Panc1 (cell line): ENCODE results near the gene RNU1-2. TPM values are rescaled to one million over a fixed set of nuclear protein-coding genes. Genes with fewer than 3 reads are reported as not detected.

Source experiments
- ATAC-seq: fragments of 200-7000 bp; cut with Tn5 transposase; 2 replicates; pipeline ENCODE4 v1.9.1; 2020; ENCODE audit warnings: mild to moderate bottlenecking, moderate library complexity
- BruUV-seq: library from RNA; stranded (reverse); fragments of 400-500 nt; replicated peaks from 2 replicates; lab custom pipeline; 2021; lab: Mats Ljungman, UMichigan
- CTCF ChIA-PET: fragments of 300-600 bp; sonication (Branson Sonifier 250); formaldehyde crosslinking; loops from one replicate; lab custom pipeline; 2022; ENCODE audit warnings: antibody characterized with exemption; lab: Charles Lee
- POLR2A ChIA-PET: fragments of 300-600 bp; sonication (Branson Sonifier 250); formaldehyde crosslinking; loops from one replicate; lab custom pipeline; 2022; ENCODE audit warnings: antibody characterized with exemption; lab: Charles Lee
- DNase-seq: peaks from one replicate; pipeline ENCODE4 v3.0.0-alpha.2; 2010; ENCODE audit warnings: low read depth, low spot score
- H3K27ac ChIP-seq: 2 replicates; pipeline ENCODE4 v1.5.1; 2011; ENCODE audit warnings: mild to moderate bottlenecking, low read length, inconsistent platforms
- H3K27me3 ChIP-seq: fragments of 200-500 bp; sonication (Bioruptor generic); 2 replicates; pipeline ENCODE4 v1.6.0; 2014; ENCODE audit warnings: low read length, inconsistent platforms; ENCODE audit not compliant: control insufficient read depth, insufficient read depth
- H3K36me3 ChIP-seq: fragments of 200-500 bp; sonication (Bioruptor generic); 2 replicates; pipeline ENCODE4 v1.5.1; 2014; ENCODE audit warnings: inconsistent platforms, mild to moderate bottlenecking, low read length, moderate library complexity; ENCODE audit not compliant: control insufficient read depth, insufficient read depth
- H3K4me1 ChIP-seq: 2 replicates; pipeline ENCODE4 v1.5.1; 2011; ENCODE audit warnings: inconsistent platforms, mild to moderate bottlenecking, low read length, moderate library complexity; ENCODE audit not compliant: control insufficient read depth, insufficient read depth
- H3K4me3 ChIP-seq, 2 experiments: 2 replicates each; pipeline ENCODE4 v1.5.1; 2011 to 2012; ENCODE audit warnings: low read depth in 2 of 2, low read length in 2 of 2, mild to moderate bottlenecking in 2 of 2, inconsistent platforms in 1 of 2, moderate library complexity in 1 of 2
- H3K9me3 ChIP-seq: fragments of 200-500 bp; sonication (Bioruptor generic); 2 replicates; pipeline ENCODE4 v1.5.1; 2014; ENCODE audit warnings: low read depth, mild to moderate bottlenecking, inconsistent platforms, low read length, moderate library complexity; ENCODE audit not compliant: control insufficient read depth, insufficient read depth
- POLR2AphosphoS5 ChIP-seq: IDR thresholded peaks from 2 replicates; pipeline ENCODE4 v1.6.1; 2012; ENCODE audit warnings: mild to moderate bottlenecking, low read depth, low read length, moderate library complexity
- SIN3A ChIP-seq: IDR thresholded peaks from 2 replicates; pipeline ENCODE4 v1.6.1; 2012; ENCODE audit warnings: low read depth, mild to moderate bottlenecking, low read length, moderate library complexity, borderline replicate concordance; ENCODE audit not compliant: insufficient read depth
- TCF7L2 ChIP-seq: IDR thresholded peaks from 2 replicates; pipeline ENCODE4 v1.6.1; 2011; ENCODE audit warnings: mild to moderate bottlenecking, low read depth, low read length, inconsistent platforms
- in situ Hi-C: cut with HindIII; loops from 2 replicates; pipeline ENCODE4 v1.10.0; 2016; ENCODE audit warnings: low sequenced_read_pairs, low pct_unique_long_range_greater_than_20kb
- intact Hi-C: fragments of 100-400 bp; cut with micrococcal nuclease; formaldehyde crosslinking; loops from one replicate; pipeline ENCODE4 v1.10.0; 2022; ENCODE audit not compliant: unreplicated experiment
- total RNA-seq: library from RNA; stranded (reverse); gene quantifications from one replicate; pipeline ENCODE4 v1.2.1, GENCODE V29; 2021; ENCODE audit not compliant: unreplicated experiment
- TF ChIP-seq, protein P1 (sequence below): fragments of 450-650 bp; IDR thresholded peaks from 2 replicates; pipeline ENCODE4 v1.5.1; 2017; ENCODE audit warnings: mild to moderate bottlenecking
- TF ChIP-seq, protein P2 (sequence below), 2 experiments: IDR thresholded peaks; 2 replicates each; pipeline ENCODE4 v1.6.1; 2011 to 2012; ENCODE audit warnings: low read depth in 2 of 2, control low read depth in 1 of 2, low read length in 1 of 2, mild to moderate bottlenecking in 1 of 2, moderate library complexity in 1 of 2; ENCODE audit not compliant: insufficient read depth in 1 of 2

Gene RNU1-2
- total RNA-seq, 1 experiment from 2014 or later = 1,290 TPM

- BruUV-seq = no TSS peak
- POLR2A ChIA-PET = no interaction called here
- CTCF ChIA-PET = no interaction called here
Observed at GRCh38 chr1:16905868-16906702, 10.3 kb downstream of the RNU1-2 start.

GRCh38 chr1:16906873-16907272, 11.1 kb downstream of the RNU1-2 start:
- H3K4me3 ChIP-seq = no peak overlapping the region
- in situ Hi-C loops (no loop called here), intact Hi-C loops (no loop called here)
- BruUV-seq = no TSS peak
- TF ChIP-seq TCF7L2 (no peak), POLR2AphosphoS5 (no peak), SIN3A (no peak)
- TF ChIP-seq, protein P1, sequence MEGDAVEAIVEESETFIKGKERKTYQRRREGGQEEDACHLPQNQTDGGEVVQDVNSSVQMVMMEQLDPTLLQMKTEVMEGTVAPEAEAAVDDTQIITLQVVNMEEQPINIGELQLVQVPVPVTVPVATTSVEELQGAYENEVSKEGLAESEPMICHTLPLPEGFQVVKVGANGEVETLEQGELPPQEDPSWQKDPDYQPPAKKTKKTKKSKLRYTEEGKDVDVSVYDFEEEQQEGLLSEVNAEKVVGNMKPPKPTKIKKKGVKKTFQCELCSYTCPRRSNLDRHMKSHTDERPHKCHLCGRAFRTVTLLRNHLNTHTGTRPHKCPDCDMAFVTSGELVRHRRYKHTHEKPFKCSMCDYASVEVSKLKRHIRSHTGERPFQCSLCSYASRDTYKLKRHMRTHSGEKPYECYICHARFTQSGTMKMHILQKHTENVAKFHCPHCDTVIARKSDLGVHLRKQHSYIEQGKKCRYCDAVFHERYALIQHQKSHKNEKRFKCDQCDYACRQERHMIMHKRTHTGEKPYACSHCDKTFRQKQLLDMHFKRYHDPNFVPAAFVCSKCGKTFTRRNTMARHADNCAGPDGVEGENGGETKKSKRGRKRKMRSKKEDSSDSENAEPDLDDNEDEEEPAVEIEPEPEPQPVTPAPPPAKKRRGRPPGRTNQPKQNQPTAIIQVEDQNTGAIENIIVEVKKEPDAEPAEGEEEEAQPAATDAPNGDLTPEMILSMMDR = no peak
- TF ChIP-seq, protein P2, sequence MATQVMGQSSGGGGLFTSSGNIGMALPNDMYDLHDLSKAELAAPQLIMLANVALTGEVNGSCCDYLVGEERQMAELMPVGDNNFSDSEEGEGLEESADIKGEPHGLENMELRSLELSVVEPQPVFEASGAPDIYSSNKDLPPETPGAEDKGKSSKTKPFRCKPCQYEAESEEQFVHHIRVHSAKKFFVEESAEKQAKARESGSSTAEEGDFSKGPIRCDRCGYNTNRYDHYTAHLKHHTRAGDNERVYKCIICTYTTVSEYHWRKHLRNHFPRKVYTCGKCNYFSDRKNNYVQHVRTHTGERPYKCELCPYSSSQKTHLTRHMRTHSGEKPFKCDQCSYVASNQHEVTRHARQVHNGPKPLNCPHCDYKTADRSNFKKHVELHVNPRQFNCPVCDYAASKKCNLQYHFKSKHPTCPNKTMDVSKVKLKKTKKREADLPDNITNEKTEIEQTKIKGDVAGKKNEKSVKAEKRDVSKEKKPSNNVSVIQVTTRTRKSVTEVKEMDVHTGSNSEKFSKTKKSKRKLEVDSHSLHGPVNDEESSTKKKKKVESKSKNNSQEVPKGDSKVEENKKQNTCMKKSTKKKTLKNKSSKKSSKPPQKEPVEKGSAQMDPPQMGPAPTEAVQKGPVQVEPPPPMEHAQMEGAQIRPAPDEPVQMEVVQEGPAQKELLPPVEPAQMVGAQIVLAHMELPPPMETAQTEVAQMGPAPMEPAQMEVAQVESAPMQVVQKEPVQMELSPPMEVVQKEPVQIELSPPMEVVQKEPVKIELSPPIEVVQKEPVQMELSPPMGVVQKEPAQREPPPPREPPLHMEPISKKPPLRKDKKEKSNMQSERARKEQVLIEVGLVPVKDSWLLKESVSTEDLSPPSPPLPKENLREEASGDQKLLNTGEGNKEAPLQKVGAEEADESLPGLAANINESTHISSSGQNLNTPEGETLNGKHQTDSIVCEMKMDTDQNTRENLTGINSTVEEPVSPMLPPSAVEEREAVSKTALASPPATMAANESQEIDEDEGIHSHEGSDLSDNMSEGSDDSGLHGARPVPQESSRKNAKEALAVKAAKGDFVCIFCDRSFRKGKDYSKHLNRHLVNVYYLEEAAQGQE (IDR thresholded peaks at IDR 0.05; ENCODE audit: insufficient read depth in 1 of 2, low read depth in 2 of 2, low read length in 1 of 2) = no peak
- H3K27ac ChIP-seq = no peak overlapping the region
- DNase-seq (no peak), ATAC-seq (no peak)
- ChIA-PET CTCF (no interaction called here), POLR2A (no interaction called here)
- peaks cover 6% of the 10 kb centered on the region for H3K4me1 ChIP-seq
- H3K27me3 ChIP-seq = no peaks in the 10 kb centered on the region
- peaks cover 17% of the 10 kb centered on the region; the same call in 1 of the 2 replicates for H3K9me3 ChIP-seq
- no peaks in the 10 kb centered on the region for H3K36me3 ChIP-seq

More at GRCh38 chr1:16905868-16906702, 10.3 kb downstream of the RNU1-2 start:
- TF ChIP-seq POLR2AphosphoS5 (no peak), TCF7L2 (no peak), SIN3A (no peak)
- TF ChIP-seq, protein P2 (IDR thresholded peaks at IDR 0.05; ENCODE audit: insufficient read depth in 1 of 2, low read depth in 2 of 2, low read length in 1 of 2) = no peak
- TF ChIP-seq, protein P1 = no peak
- peak overlapping the region; percentile 78 for H3K27ac ChIP-seq
- in situ Hi-C loops (no loop called here), intact Hi-C loops (no loop called here)
- H3K4me1 ChIP-seq = peaks cover 6% of the 10 kb centered on the region
- ATAC-seq = no peak
- no peak for DNase-seq
- H3K27me3 ChIP-seq = no peaks in the 10 kb centered on the region
- H3K36me3 ChIP-seq = no peaks in the 10 kb centered on the region
- no peak overlapping the region for H3K4me3 ChIP-seq
- H3K9me3 ChIP-seq = peaks cover 17% of the 10 kb centered on the region; the same call in 1 of the 2 replicates
